ENCODE data around the gene TBC1D5. TPM values are rescaled to one million over a fixed set of nuclear protein-coding genes. Genes with fewer than 3 reads are reported as not detected.
"Not testable (repeated sequence)": the region's sequence is repeated elsewhere in the genome, so short reads cannot be mapped to it uniquely, and the experiment has no call there.

TBC1D5 gene
- total and polyA plus RNA-seq, 2 experiments from 2014 or later, result 31.0 to 69.9 TPM

DNA sequence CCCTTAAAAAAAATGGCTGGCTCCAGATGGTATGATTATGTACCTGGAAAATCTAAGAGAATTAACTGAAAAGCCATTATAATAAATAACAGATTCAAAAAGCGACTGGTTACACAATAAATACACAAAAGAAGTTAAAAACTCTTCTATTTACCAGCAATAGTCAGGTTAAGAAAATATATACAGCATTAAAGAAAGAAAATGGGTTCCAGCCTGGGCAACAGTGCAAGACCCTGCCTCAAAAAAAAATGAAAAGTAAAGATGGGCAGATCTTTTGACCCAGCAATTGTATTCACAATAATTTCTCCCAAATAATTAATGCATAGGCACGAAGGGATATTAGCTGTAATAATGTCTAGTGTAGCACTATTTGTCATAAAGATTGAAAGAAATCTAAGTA is 8.7 kb downstream of the TBC1D5 start:
- Histone ChIP-seq H3F3A (ENCODE audit: insufficient read depth) (no peaks in the 10 kb centered on the region), H3K4me2 (ENCODE audit: unreplicated experiment) (no peak overlapping the region), H3K9me2 (ENCODE audit: insufficient read depth) (no peaks in the 10 kb centered on the region), H2AFZ (no peak overlapping the region), H3K4me3 (no peak overlapping the region), H3K9ac (no peak overlapping the region), H4K20me1 (ENCODE audit: insufficient read depth) (no peaks in the 10 kb centered on the region), H3K36me3 (ENCODE audit: low read depth) (no peaks in the 10 kb centered on the region), H3K4me1 (ENCODE audit: insufficient read depth) (no peaks in the 10 kb centered on the region), H3K79me2 (ENCODE audit: insufficient read depth) (peaks cover 91% of the 10 kb centered on the region), H3K27me3 (replicated peaks; ENCODE audit: insufficient read depth) (no peaks in the 10 kb centered on the region), H3K27ac (no peak overlapping the region), H3K9me3 (ENCODE audit: low read depth) (no peaks in the 10 kb centered on the region)
- TF ChIP-seq EZH2phosphoT487 (IDR thresholded peaks at IDR 0.05; ENCODE audit: insufficient read depth, low read depth) (no peak), EZH2 (IDR thresholded peaks at IDR 0.05; ENCODE audit: insufficient read depth, poor library complexity, severe bottlenecking) (no peak)
- WGBS, 2 experiments (ENCODE audit: low coverage in 1 of 2, low lambda C conversion rate in 2 of 2, missing lambda C conversion rate in 2 of 2), result 97 to 98% methylated on average over 2 of the region's 2 CpGs
- no peak for DNase-seq
- in situ Hi-C loops (cut with MboI), result no loop called here

DNA sequence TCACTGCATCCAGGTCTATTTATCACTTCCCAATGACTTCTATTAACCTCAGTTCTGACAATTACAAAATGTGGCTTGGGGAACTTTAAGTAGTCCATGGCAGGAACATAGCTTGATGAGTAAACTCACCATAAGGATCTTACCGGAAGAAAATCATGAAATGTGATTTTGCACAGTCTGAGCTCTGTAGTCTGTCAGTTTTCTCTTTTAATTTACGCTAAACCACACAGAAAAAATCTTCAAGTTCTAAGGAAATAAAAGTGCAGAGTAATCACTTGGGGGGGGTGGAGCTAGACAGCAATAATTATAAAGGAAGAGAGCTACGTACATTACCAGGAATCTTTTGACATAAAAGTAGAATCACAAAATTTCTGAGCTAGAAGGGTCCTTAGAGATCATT is 9.2 kb downstream of the TBC1D5 start:
- TF ChIP-seq EZH2 (IDR thresholded peaks at IDR 0.05; ENCODE audit: insufficient read depth, poor library complexity, severe bottlenecking) (no peak), EZH2phosphoT487 (IDR thresholded peaks at IDR 0.05; ENCODE audit: insufficient read depth, low read depth) (no peak)
- 96 to 99% methylated on average over 3 of the region's 3 CpGs for WGBS, 2 experiments (ENCODE audit: low coverage in 1 of 2, low lambda C conversion rate in 2 of 2, missing lambda C conversion rate in 2 of 2)
- Histone ChIP-seq H3K79me2 (ENCODE audit: insufficient read depth) (peaks cover 88% of the 10 kb centered on the region), H3K4me3 (no peak overlapping the region), H3K27me3 (replicated peaks; ENCODE audit: insufficient read depth) (no peaks in the 10 kb centered on the region), H3K4me1 (ENCODE audit: insufficient read depth) (no peaks in the 10 kb centered on the region), H4K20me1 (ENCODE audit: insufficient read depth) (no peaks in the 10 kb centered on the region), H3K36me3 (ENCODE audit: low read depth) (0 out of 2 replicates have a peak, but pooled peaks cover 1% of the 10 kb centered on the region), H3F3A (ENCODE audit: insufficient read depth) (no peaks in the 10 kb centered on the region), H3K4me2 (ENCODE audit: unreplicated experiment) (no peak overlapping the region), H2AFZ (no peak overlapping the region), H3K27ac (no peak overlapping the region), H3K9me3 (ENCODE audit: low read depth) (no peaks in the 10 kb centered on the region), H3K9me2 (ENCODE audit: insufficient read depth) (no peaks in the 10 kb centered on the region), H3K9ac (no peak overlapping the region)
- in situ Hi-C loops (cut with MboI), result no loop called here
- no peak for DNase-seq

DNA sequence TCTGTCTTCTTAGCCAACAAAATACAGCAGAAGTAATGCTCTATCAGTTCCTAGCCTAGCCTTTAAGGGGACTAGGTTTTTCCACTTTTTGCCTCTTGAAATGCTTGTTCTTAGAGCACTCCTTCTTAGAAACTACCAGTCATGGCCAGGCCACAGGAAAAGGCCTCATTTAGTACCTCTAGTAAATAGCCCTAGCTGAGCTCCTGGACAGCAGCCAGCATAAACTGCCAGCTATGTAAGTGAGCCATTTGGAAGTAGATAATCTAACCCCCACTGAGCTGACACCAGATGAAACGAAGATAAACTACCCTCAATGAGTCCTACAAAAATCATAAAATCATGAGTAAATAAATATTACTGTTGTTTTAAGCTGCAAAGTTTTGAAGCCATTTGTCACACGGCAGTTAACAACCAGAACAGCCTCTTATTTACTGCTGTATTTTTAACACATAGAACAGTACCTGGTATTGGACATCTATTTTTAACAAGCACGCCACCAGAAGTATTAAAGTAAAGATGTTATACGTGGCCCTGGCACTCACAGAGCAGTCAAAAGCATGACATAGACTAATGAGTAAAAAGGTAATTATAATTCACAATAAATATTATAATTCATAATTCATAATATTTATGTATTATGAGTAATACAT is 12.0 kb downstream of the TBC1D5 start:
- Histone ChIP-seq H3K4me3 (no peak overlapping the region), H3K9ac (no peak overlapping the region), H3F3A (ENCODE audit: insufficient read depth) (no peaks in the 10 kb centered on the region), H3K9me3 (ENCODE audit: low read depth) (no peaks in the 10 kb centered on the region), H3K4me1 (ENCODE audit: insufficient read depth) (no peaks in the 10 kb centered on the region), H3K4me2 (ENCODE audit: unreplicated experiment) (no peak overlapping the region), H3K36me3 (ENCODE audit: low read depth) (0 out of 2 replicates have a peak, but pooled peaks cover 8% of the 10 kb centered on the region), H3K9me2 (ENCODE audit: insufficient read depth) (no peaks in the 10 kb centered on the region), H2AFZ (no peak overlapping the region), H3K27ac (no peak overlapping the region), H3K79me2 (ENCODE audit: insufficient read depth) (peaks cover 75% of the 10 kb centered on the region), H3K27me3 (replicated peaks; ENCODE audit: insufficient read depth) (no peaks in the 10 kb centered on the region), H4K20me1 (ENCODE audit: insufficient read depth) (no peaks in the 10 kb centered on the region)
- in situ Hi-C loops (cut with MboI), result no loop called here
- 93 to 98% methylated on average over 4 of the region's 4 CpGs for WGBS, 2 experiments (ENCODE audit: low coverage in 1 of 2, low lambda C conversion rate in 2 of 2, missing lambda C conversion rate in 2 of 2)
- TF ChIP-seq EZH2 (IDR thresholded peaks at IDR 0.05; ENCODE audit: insufficient read depth, poor library complexity, severe bottlenecking) (no peak), EZH2phosphoT487 (IDR thresholded peaks at IDR 0.05; ENCODE audit: insufficient read depth, low read depth) (no peak)
- DNase-seq, result no peak

DNA sequence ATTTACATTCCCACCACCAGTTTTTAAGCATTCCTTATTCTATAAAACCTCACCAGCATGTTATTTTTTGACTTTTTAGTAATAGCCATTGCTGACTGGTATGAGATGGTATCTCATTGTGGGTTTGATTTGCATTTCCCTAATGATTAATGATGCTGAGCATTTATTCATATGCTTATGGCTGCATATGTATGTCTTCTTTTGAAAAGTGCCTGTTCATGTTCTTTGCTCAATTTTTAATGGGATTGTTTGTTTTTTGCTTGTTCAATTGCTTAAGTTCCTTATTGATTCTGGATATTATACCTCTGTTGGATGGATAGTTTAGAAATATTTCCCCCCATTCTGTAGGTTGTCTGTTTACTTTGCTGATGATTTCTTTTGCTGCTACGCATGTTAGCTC is 16.1 kb downstream of the TBC1D5 start:
- Histone ChIP-seq H3K79me2 (ENCODE audit: insufficient read depth) (peaks cover 42% of the 10 kb centered on the region), H3K9ac (no peak overlapping the region), H2AFZ (no peak overlapping the region), H3K27me3 (replicated peaks; ENCODE audit: insufficient read depth) (no peaks in the 10 kb centered on the region), H3K4me2 (ENCODE audit: unreplicated experiment) (no peak overlapping the region), H3K9me3 (ENCODE audit: low read depth) (no peaks in the 10 kb centered on the region), H4K20me1 (ENCODE audit: insufficient read depth) (no peaks in the 10 kb centered on the region), H3K9me2 (ENCODE audit: insufficient read depth) (no peaks in the 10 kb centered on the region), H3K27ac (no peak overlapping the region), H3K36me3 (ENCODE audit: low read depth) (0 out of 2 replicates have a peak, but pooled peaks cover 9% of the 10 kb centered on the region), H3K4me1 (ENCODE audit: insufficient read depth) (no peaks in the 10 kb centered on the region), H3F3A (ENCODE audit: insufficient read depth) (no peaks in the 10 kb centered on the region), H3K4me3 (no peak overlapping the region)
- no peak for DNase-seq
- no peak for TF ChIP-seq EZH2 (IDR thresholded peaks at IDR 0.05; ENCODE audit: insufficient read depth, poor library complexity, severe bottlenecking)
- no peak for TF ChIP-seq EZH2phosphoT487 (IDR thresholded peaks at IDR 0.05; ENCODE audit: insufficient read depth, low read depth)
- in situ Hi-C loops (cut with MboI), result no loop called here
- WGBS, 2 experiments (ENCODE audit: low coverage in 1 of 2, low lambda C conversion rate in 2 of 2, missing lambda C conversion rate in 2 of 2), result 97 to 100% methylated on average over 1 of the region's 1 CpG

DNA sequence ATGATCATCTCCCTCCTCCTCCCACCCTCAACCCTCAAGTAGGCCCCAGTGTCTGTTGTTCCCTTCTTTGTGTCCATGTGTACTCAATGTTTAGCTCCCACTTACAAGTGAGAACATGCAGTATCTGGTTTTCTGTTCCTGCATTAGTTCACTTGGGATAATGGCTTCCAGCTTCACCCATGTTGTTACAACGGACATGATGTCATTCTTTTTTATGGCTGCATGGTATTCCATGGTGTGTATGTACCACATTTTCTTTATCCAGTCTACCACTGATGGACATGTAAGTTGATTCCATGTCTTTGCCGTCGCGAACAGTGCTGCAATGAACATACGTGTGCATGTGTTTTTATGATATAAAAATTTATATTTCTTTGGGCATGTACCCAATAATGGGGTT is 16.6 kb downstream of the TBC1D5 start:
- H3K27ac ChIP-seq; H4K20me1 ChIP-seq (ENCODE audit: insufficient read depth); DNase-seq; H3K36me3 ChIP-seq (ENCODE audit: low read depth); H3K4me2 ChIP-seq (ENCODE audit: unreplicated experiment); H3F3A ChIP-seq (ENCODE audit: insufficient read depth); in situ Hi-C loops (cut with MboI); H3K9ac ChIP-seq; H3K4me3 ChIP-seq; H3K27me3 ChIP-seq (replicated peaks; ENCODE audit: insufficient read depth); H3K4me1 ChIP-seq (ENCODE audit: insufficient read depth); H2AFZ ChIP-seq; H3K9me2 ChIP-seq (ENCODE audit: insufficient read depth); H3K9me3 ChIP-seq (ENCODE audit: low read depth): not testable (repeated sequence)
- 91 to 98% methylated on average over 5 of the region's 5 CpGs for WGBS, 2 experiments (ENCODE audit: low coverage in 1 of 2, low lambda C conversion rate in 2 of 2, missing lambda C conversion rate in 2 of 2)
- peaks cover 39% of the 10 kb centered on the region for H3K79me2 ChIP-seq (ENCODE audit: insufficient read depth)

All from GM23248 (cell line).